Measurements from ENCODE around the gene RIT2. TPM values are rescaled to one million over a fixed set of nuclear protein-coding genes. Genes with fewer than 3 reads are reported as not detected.

The RIT2 gene
- total RNA-seq, 1 experiment from 2014 or later = 1.5 TPM

DNA sequence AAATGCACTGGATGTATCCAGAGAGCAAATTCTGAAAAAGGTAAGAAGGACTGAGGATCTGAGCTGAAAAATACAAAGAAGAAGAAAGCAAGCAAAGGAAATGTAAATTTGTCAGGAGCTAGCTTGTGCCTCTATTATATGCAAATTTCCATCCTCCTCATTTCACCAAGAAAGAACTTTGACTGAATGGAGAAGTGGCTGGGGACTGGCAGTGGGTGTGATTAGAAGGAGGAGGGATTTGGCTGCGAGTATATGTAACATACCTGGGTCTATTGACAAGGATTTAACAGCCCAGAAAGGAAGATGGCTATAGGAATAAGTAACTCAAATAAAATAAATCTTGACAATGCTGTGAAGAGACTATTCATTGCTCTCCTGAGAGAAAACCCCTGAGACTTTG, 19.4 kb upstream of the RIT2 start:
- H3K4me1 Mint-ChIP-seq = 0 out of 2 replicates have a peak, but pooled peaks cover 5% of the 10 kb centered on the region
- no peaks in the 10 kb centered on the region for H3K27me3 Mint-ChIP-seq (ENCODE audit: low read depth)
- H3K27ac Mint-ChIP-seq = no peak overlapping the region
- no peak for ATAC-seq
- peaks cover 54% of the 10 kb centered on the region for H3K9me3 Mint-ChIP-seq
- CTCF ChIA-PET = no interaction called here
- no peak for DNase-seq (ENCODE audit: low spot score)
- peaks cover 31% of the 10 kb centered on the region for H3K36me3 Mint-ChIP-seq
- POLR2A ChIA-PET = no interaction called here
- no peak for TF ChIP-seq RELA (CRISPR knock-in tag; IDR thresholded peaks at IDR 0.05; ENCODE audit: borderline replicate concordance)
- no peak for TF ChIP-seq NFYB (CRISPR knock-in tag; conservative IDR thresholded peaks at IDR 0.05; ENCODE audit: low read depth)
- TF ChIP-seq FOXP1 (CRISPR knock-in tag; IDR thresholded peaks at IDR 0.05; ENCODE audit: borderline replicate concordance) = no peak
- TF ChIP-seq TCF7 (CRISPR knock-in tag; IDR thresholded peaks at IDR 0.05; ENCODE audit: low read depth) = no peak
- TF ChIP-seq ZNF121 (CRISPR knock-in tag; IDR thresholded peaks at IDR 0.05) = no peak
- no peak for TF ChIP-seq ZNF416 (CRISPR knock-in tag; IDR thresholded peaks at IDR 0.05)
- no peak overlapping the region for H3K4me3 Mint-ChIP-seq

DNA sequence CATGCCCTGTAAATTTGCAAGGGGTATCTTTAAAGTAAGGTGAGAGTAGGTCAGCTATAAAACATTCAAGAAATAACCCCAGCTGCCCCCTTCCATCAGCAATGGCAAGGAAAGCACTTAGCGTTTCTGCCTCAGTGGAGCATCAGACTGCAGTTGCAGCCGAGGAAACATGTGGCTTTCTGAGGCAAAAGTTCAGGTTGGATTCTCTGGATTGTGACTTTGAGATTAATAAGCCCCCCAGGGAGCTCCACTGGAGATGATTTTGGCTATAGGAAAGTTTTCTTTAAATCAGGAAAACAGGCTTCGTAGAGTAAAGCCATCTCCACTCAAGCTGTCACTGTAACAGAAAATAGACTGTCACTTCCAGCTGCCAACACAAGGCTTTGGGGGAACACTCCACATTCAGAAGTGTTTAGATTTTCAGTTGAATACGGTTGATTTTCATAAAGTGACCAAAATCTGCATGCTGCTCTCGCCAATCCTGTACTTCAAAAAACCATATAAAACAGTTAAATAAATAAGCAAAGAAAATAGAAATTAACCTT, 15.3 kb upstream of the RIT2 start:
- no peaks in the 10 kb centered on the region for H3K27me3 Mint-ChIP-seq (ENCODE audit: low read depth)
- H3K9me3 Mint-ChIP-seq = peaks cover 29% of the 10 kb centered on the region
- no peak overlapping the region for H3K27ac Mint-ChIP-seq
- DNase-seq (ENCODE audit: low spot score) (no peak), ATAC-seq (no peak)
- H3K4me3 Mint-ChIP-seq = no peak overlapping the region
- POLR2A ChIA-PET = no interaction called here
- peaks cover 19% of the 10 kb centered on the region for H3K36me3 Mint-ChIP-seq
- TF ChIP-seq ZNF423 (CRISPR knock-in tag; IDR thresholded peaks at IDR 0.05) (no peak), JUN (CRISPR knock-in tag; IDR thresholded peaks at IDR 0.05) (no peak), ZNF317 (CRISPR knock-in tag; IDR thresholded peaks at IDR 0.05; ENCODE audit: borderline replicate concordance, low read depth) (no peak), NR2C2 (CRISPR knock-in tag; IDR thresholded peaks at IDR 0.05) (no peak), TCF7 (CRISPR knock-in tag; IDR thresholded peaks at IDR 0.05; ENCODE audit: low read depth) (no peak), TP53 (CRISPR knock-in tag; IDR thresholded peaks at IDR 0.05) (no peak), CBFB (CRISPR knock-in tag; IDR thresholded peaks at IDR 0.05; ENCODE audit: low read depth) (no peak), PRRX2 (CRISPR knock-in tag; IDR thresholded peaks at IDR 0.05) (no peak), FOXK1 (CRISPR knock-in tag; IDR thresholded peaks at IDR 0.05) (no peak), ZNF232 (CRISPR knock-in tag; IDR thresholded peaks at IDR 0.05) (no peak)
- TF ChIP-seq, protein P1, sequence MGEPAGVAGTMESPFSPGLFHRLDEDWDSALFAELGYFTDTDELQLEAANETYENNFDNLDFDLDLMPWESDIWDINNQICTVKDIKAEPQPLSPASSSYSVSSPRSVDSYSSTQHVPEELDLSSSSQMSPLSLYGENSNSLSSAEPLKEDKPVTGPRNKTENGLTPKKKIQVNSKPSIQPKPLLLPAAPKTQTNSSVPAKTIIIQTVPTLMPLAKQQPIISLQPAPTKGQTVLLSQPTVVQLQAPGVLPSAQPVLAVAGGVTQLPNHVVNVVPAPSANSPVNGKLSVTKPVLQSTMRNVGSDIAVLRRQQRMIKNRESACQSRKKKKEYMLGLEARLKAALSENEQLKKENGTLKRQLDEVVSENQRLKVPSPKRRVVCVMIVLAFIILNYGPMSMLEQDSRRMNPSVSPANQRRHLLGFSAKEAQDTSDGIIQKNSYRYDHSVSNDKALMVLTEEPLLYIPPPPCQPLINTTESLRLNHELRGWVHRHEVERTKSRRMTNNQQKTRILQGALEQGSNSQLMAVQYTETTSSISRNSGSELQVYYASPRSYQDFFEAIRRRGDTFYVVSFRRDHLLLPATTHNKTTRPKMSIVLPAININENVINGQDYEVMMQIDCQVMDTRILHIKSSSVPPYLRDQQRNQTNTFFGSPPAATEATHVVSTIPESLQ (CRISPR knock-in tag; IDR thresholded peaks at IDR 0.05) = no peak
- TF ChIP-seq, protein P2, sequence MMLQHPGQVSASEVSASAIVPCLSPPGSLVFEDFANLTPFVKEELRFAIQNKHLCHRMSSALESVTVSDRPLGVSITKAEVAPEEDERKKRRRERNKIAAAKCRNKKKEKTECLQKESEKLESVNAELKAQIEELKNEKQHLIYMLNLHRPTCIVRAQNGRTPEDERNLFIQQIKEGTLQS (CRISPR knock-in tag; conservative IDR thresholded peaks at IDR 0.05) = no peak
- TF ChIP-seq, protein P3, sequence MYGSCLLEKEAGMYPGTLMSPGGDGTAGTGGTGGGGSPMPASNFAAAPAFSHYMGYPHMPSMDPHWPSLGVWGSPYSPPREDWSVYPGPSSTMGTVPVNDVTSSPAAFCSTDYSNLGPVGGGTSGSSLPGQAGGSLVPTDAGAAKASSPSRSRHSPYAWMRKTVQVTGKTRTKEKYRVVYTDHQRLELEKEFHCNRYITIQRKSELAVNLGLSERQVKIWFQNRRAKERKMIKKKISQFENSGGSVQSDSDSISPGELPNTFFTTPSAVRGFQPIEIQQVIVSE (CRISPR knock-in tag; IDR thresholded peaks at IDR 0.05; ENCODE audit: borderline replicate concordance) = no peak
- TF ChIP-seq, protein P4, sequence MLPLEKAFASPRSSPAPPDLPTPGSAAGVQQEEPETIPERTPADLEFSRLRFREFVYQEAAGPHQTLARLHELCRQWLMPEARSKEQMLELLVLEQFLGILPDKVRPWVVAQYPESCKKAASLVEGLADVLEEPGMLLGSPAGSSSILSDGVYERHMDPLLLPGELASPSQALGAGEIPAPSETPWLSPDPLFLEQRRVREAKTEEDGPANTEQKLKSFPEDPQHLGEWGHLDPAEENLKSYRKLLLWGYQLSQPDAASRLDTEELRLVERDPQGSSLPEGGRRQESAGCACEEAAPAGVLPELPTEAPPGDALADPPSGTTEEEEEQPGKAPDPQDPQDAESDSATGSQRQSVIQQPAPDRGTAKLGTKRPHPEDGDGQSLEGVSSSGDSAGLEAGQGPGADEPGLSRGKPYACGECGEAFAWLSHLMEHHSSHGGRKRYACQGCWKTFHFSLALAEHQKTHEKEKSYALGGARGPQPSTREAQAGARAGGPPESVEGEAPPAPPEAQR (CRISPR knock-in tag; IDR thresholded peaks at IDR 0.05) = no peak
- TF ChIP-seq, protein P5, sequence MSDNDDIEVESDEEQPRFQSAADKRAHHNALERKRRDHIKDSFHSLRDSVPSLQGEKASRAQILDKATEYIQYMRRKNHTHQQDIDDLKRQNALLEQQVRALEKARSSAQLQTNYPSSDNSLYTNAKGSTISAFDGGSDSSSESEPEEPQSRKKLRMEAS (CRISPR knock-in tag; IDR thresholded peaks at IDR 0.05) = no peak
- CTCF ChIA-PET = interaction anchor here (1.3 kb wide), 1 partner anchor 535 kb away, joined by 4 read pairs; no protein-coding TSS in a partner anchor
- peaks cover 30% of the 10 kb centered on the region for H3K4me1 Mint-ChIP-seq

Measured in WTC11 (cell line).